Measurements from ENCODE around the gene FRRS1. TPM values are rescaled to one million over a fixed set of nuclear protein-coding genes. Genes with fewer than 3 reads are reported as not detected.

The FRRS1 gene
- total and polyA plus RNA-seq, 2 donors (not counting 1 experiment from before 2014, with no cell fraction given) = 10.3 to 32.7 TPM

GRCh38 chr1:99717005-99717404 lies 49.4 kb downstream of the FRRS1 start:
- no peaks in the 10 kb centered on the region for H3K9me3 ChIP-seq (ENCODE audit: control insufficient read depth, insufficient read depth, low read depth, low read length)
- TF ChIP-seq CTCF (conservative IDR thresholded peaks at IDR 0.05 in 1 of 2, IDR thresholded peaks at IDR 0.05 in 1 of 2; ENCODE audit: low read depth in 1 of 2, low read length in 2 of 2) (no peak), EZH2 (IDR thresholded peaks at IDR 0.05; ENCODE audit: low read length, missing control alignments) (no peak)
- H3K9ac ChIP-seq (ENCODE audit: insufficient read depth, low read length) = no peak overlapping the region
- no peak for DNase-seq (ENCODE audit: low read depth in 2 of 2)
- H3K4me1 ChIP-seq (ENCODE audit: control insufficient read depth, extremely low read depth, insufficient read depth, low read length) = no peaks in the 10 kb centered on the region
- no peak overlapping the region for H3K4me2 ChIP-seq (ENCODE audit: extremely low read depth, insufficient read depth, low read length)
- H2AFZ ChIP-seq (ENCODE audit: low read length) = no peak overlapping the region
- no peaks in the 10 kb centered on the region for H4K20me1 ChIP-seq (ENCODE audit: control insufficient read depth, extremely low read depth, insufficient read depth, low read length)
- H3K36me3 ChIP-seq (ENCODE audit: control insufficient read depth, insufficient read depth, low read length) = no peaks in the 10 kb centered on the region
- H3K27me3 ChIP-seq (ENCODE audit: control insufficient read depth, insufficient read depth, low read length) = no peaks in the 10 kb centered on the region
- H3K27ac ChIP-seq (ENCODE audit: insufficient read depth, low read length) = no peak overlapping the region
- H3K4me3 ChIP-seq (replicated peaks in 1 of 4; ENCODE audit: control extremely low read depth in 1 of 4, insufficient read depth in 1 of 4, low read depth in 3 of 4, low read length in 4 of 4) = no peak overlapping the region
- H3K79me2 ChIP-seq (ENCODE audit: control insufficient read depth, insufficient read depth, low read length) = no peaks in the 10 kb centered on the region

DNA sequence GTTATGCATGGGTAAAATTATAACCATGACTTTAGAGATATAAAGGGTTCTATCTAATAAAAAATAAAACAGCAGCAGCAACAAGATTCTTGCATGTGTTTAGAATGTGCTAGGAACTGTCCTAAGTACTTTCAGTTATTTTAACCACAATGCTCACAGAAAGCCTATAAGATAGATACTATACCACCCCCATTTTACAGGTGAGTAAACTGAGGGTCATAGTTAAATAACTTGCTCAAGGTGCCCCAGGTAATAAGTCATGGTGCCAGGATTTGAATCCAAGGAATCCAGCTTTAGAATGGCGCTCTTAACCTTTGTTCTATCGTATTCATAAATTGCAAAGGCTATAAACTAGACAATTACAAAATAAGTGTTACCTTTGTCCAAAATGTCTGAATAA lies 53.4 kb downstream of the FRRS1 start:
- H3K4me2 ChIP-seq (ENCODE audit: extremely low read depth, insufficient read depth, low read length) = no peak overlapping the region
- no peak overlapping the region for H2AFZ ChIP-seq (ENCODE audit: low read length)
- H3K27me3 ChIP-seq (ENCODE audit: control insufficient read depth, insufficient read depth, low read length) = no peaks in the 10 kb centered on the region
- H4K20me1 ChIP-seq (ENCODE audit: control insufficient read depth, extremely low read depth, insufficient read depth, low read length) = no peaks in the 10 kb centered on the region
- no peak overlapping the region for H3K4me3 ChIP-seq (replicated peaks in 1 of 4; ENCODE audit: control extremely low read depth in 1 of 4, insufficient read depth in 1 of 4, low read depth in 3 of 4, low read length in 4 of 4)
- H3K9ac ChIP-seq (ENCODE audit: insufficient read depth, low read length) = no peak overlapping the region
- no peaks in the 10 kb centered on the region for H3K9me3 ChIP-seq (ENCODE audit: control insufficient read depth, insufficient read depth, low read depth, low read length)
- no peak for DNase-seq (ENCODE audit: low read depth in 2 of 2)
- no peak for TF ChIP-seq EZH2 (IDR thresholded peaks at IDR 0.05; ENCODE audit: low read length, missing control alignments)
- no peaks in the 10 kb centered on the region for H3K36me3 ChIP-seq (ENCODE audit: control insufficient read depth, insufficient read depth, low read length)
- no peaks in the 10 kb centered on the region for H3K79me2 ChIP-seq (ENCODE audit: control insufficient read depth, insufficient read depth, low read length)
- no peaks in the 10 kb centered on the region for H3K4me1 ChIP-seq (ENCODE audit: control insufficient read depth, extremely low read depth, insufficient read depth, low read length)
- no peak overlapping the region for H3K27ac ChIP-seq (ENCODE audit: insufficient read depth, low read length)

- no peak overlapping the region for H3K9ac ChIP-seq (ENCODE audit: insufficient read depth, low read length)
- H3K27me3 ChIP-seq (ENCODE audit: control insufficient read depth, insufficient read depth, low read length) = no peaks in the 10 kb centered on the region
- H3K79me2 ChIP-seq (ENCODE audit: control insufficient read depth, insufficient read depth, low read length) = no peaks in the 10 kb centered on the region
- no peaks in the 10 kb centered on the region for H3K4me1 ChIP-seq (ENCODE audit: control insufficient read depth, extremely low read depth, insufficient read depth, low read length)
- no peaks in the 10 kb centered on the region for H3K36me3 ChIP-seq (ENCODE audit: control insufficient read depth, insufficient read depth, low read length)
- no peaks in the 10 kb centered on the region for H4K20me1 ChIP-seq (ENCODE audit: control insufficient read depth, extremely low read depth, insufficient read depth, low read length)
- H3K4me2 ChIP-seq (ENCODE audit: extremely low read depth, insufficient read depth, low read length) = no peak overlapping the region
- TF ChIP-seq EZH2 (IDR thresholded peaks at IDR 0.05; ENCODE audit: low read length, missing control alignments) (no peak), CTCF (conservative IDR thresholded peaks at IDR 0.05 in 1 of 2, IDR thresholded peaks at IDR 0.05 in 1 of 2; ENCODE audit: low read depth in 1 of 2, low read length in 2 of 2) (no peak)
- no peak overlapping the region for H2AFZ ChIP-seq (ENCODE audit: low read length)
- no peaks in the 10 kb centered on the region for H3K9me3 ChIP-seq (ENCODE audit: control insufficient read depth, insufficient read depth, low read depth, low read length)
- no peak for DNase-seq (ENCODE audit: low read depth in 2 of 2)
- H3K4me3 ChIP-seq (replicated peaks in 1 of 4; ENCODE audit: control extremely low read depth in 1 of 4, insufficient read depth in 1 of 4, low read depth in 3 of 4, low read length in 4 of 4) = no peak overlapping the region
- no peak overlapping the region for H3K27ac ChIP-seq (ENCODE audit: insufficient read depth, low read length)
These were observed 55.4 kb downstream of the FRRS1 start for GRCh38 chr1:99710994-99711393.

Measured in fibroblast of lung (primary cell).